BLaER1 treated with 17β-estradiol and CSF1 and Interleukin-3, amounts not matched to agents 10 nM and 100 nM (cell line): ENCODE data around the gene TRUB2.

ENCODE experiments used
- H3K27ac ChIP-seq, 11 experiments: shearing (Covaris generic); formaldehyde crosslinking; 2 replicates each; pipeline ENCODE4 v1.8.1; 2022
- H3K27me3 ChIP-seq, 11 experiments: shearing (Covaris generic); formaldehyde crosslinking; 2 replicates each; pipeline ENCODE4 v1.8.1; 2022
- H3K36me3 ChIP-seq, 11 experiments: shearing (Covaris generic); formaldehyde crosslinking; 2 replicates each; pipeline ENCODE4 v1.8.1; 2022
- H3K4me1 ChIP-seq, 10 experiments: shearing (Covaris generic); formaldehyde crosslinking; 2 replicates each; pipeline ENCODE4 v1.8.1; 2022
- H3K4me2 ChIP-seq, 11 experiments: shearing (Covaris generic); formaldehyde crosslinking; 2 replicates each; pipeline ENCODE4 v1.8.1; 2022
- H3K4me3 ChIP-seq, 10 experiments: shearing (Covaris generic); formaldehyde crosslinking; 2 replicates each; pipeline ENCODE4 v1.8.1; 2022
- H3K9ac ChIP-seq, 11 experiments: shearing (Covaris generic); formaldehyde crosslinking; 2 replicates each; pipeline ENCODE4 v1.8.1; 2022
- H3K9me3 ChIP-seq, 11 experiments: shearing (Covaris generic); formaldehyde crosslinking; replicated peaks in 1 of 11; 2 replicates each; pipeline ENCODE4 v1.8.1; 2022
- H4K20me1 ChIP-seq, 11 experiments: shearing (Covaris generic); formaldehyde crosslinking; 2 replicates each; pipeline ENCODE4 v1.8.1; 2022
- Cebpa-rat ChIP-seq, 11 experiments: shearing (Covaris generic); IDR thresholded peaks; 2 replicates each; pipeline ENCODE4 v1.8.1; 2022

Gene TRUB2

DNA sequence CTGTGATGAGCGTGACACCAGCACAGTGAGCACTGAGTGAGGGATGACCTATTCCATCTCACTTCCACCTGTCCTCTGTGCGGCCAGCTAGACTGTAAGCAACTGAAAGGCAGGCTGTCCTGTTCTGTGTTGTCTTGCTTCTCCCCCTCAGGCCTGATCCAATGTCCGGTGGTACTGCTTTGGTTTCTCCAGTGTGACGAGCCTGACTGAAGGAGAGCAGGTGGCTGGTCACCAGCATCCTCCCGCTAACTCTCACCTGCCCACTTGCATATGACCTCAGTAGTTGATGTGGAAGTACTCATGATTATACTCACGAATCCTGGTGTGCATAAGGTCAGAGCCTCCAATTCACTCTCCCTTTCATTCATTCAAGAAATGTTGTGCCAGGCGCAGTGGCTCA is 15.7 kb upstream of the TRUB2 start:
- peaks cover 4 to 38% (median 18%) of the 10 kb centered on the region in 11 experiments; a peak in 20 of 22 replicates for H3K36me3 ChIP-seq
- H3K9ac ChIP-seq: no peak overlapping the region
- TF ChIP-seq Cebpa-rat (IDR thresholded peaks at IDR 0.05): no peak
- no peak overlapping the region for H3K27ac ChIP-seq
- no peaks in the 10 kb centered on the region for H3K27me3 ChIP-seq
- no peak overlapping the region for H3K4me3 ChIP-seq
- H4K20me1 ChIP-seq: peaks cover 0 to 23% (median 8%) of the 10 kb centered on the region in 11 experiments; a peak in 10 of 22 replicates
- peaks cover 5 to 27% (median 23%) of the 10 kb centered on the region in 10 experiments; a peak in 17 of 20 replicates for H3K4me1 ChIP-seq
- no peaks in the 10 kb centered on the region for H3K9me3 ChIP-seq
- H3K4me2 ChIP-seq: no peak overlapping the region

DNA sequence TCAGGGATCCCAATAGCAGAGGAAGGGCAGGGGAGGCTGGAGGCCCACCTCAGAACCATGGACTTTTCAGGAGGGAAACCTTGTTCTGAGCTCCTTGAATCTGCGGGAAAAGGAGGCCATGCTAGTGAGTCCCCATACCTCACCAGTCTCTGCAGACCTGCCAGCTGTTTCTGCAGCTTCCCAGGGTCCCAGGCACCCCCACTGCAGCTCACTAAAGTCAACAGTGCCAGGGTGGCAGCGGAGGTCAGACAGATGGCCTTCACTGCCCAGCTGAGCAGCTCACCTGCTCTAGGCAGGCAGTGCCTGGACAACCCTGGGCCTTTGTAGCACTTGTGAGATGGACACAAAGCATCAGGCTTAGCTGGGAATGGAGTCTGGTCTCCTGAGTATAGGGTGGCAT is 13.7 kb upstream of the TRUB2 start:
- TF ChIP-seq Cebpa-rat (IDR thresholded peaks at IDR 0.05): no peak
- no peak overlapping the region for H3K27ac ChIP-seq
- peaks cover 0 to 49% (median 17%) of the 10 kb centered on the region in 11 experiments; a peak in 14 of 22 replicates for H3K36me3 ChIP-seq
- H4K20me1 ChIP-seq: peaks cover 0 to 11% (median 0%) of the 10 kb centered on the region in 11 experiments; a peak in 3 of 22 replicates
- no peak overlapping the region for H3K4me3 ChIP-seq
- H3K9me3 ChIP-seq: no peaks in the 10 kb centered on the region
- no peak overlapping the region for H3K9ac ChIP-seq
- H3K4me2 ChIP-seq: no peak overlapping the region
- no peaks in the 10 kb centered on the region for H3K27me3 ChIP-seq
- peaks cover 0 to 33% (median 26%) of the 10 kb centered on the region in 10 experiments; a peak in 17 of 20 replicates for H3K4me1 ChIP-seq

DNA sequence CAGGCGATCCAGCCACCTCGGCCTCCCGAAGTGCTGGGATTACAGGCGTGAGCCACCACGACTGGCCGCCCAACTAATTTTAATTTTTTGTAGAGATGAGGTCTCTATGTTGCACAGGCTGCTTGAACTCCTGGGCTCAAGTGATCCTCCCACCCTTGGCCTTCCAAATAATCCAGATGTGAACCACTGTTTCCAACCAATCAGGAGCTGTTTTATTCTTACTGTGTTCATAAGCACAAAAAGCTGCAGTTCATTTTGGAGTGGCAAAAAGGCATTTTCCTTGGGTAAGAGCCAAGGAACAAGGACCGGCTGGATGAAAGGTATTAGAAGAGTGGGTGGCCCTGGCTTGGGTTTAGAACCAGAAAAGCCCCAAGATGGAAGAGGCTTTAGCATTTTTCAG is 12.9 kb upstream of the TRUB2 start:
- Histone ChIP-seq H3K27me3 (no peaks in the 10 kb centered on the region), H3K4me3 (no peak overlapping the region), H3K36me3 (peaks cover 0 to 57% (median 17%) of the 10 kb centered on the region in 11 experiments; a peak in 14 of 22 replicates), H3K9ac (no peak overlapping the region), H4K20me1 (peaks cover 0 to 11% (median 0%) of the 10 kb centered on the region in 11 experiments; a peak in 2 of 22 replicates), H3K4me1 (peaks cover 0 to 30% (median 24%) of the 10 kb centered on the region in 10 experiments; a peak in 17 of 20 replicates), H3K9me3 (no peaks in the 10 kb centered on the region), H3K27ac (no peak overlapping the region), H3K4me2 (no peak overlapping the region)
- no peak for TF ChIP-seq Cebpa-rat (IDR thresholded peaks at IDR 0.05)

DNA sequence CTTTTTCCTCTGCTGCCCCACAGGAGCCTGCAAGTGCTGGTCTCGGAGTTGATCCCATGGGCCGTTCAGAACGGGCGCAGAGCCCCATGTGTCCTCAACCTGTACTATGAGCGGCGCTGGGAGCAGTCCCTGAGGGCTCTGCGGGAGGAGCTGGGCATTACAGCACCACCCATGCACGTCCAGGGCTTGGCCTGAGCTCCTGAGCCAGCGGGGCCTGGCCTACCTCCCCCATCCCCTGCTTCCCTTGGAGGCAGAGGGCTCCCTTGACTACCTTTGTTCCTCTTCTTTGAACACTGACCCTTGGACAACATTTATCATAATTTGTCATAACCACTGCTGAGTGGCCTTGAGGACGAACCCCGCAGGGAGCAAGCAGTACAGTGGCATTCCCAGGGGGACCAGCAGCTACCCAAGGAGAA is 11.2 kb upstream of the TRUB2 start:
- Histone ChIP-seq H4K20me1 (peaks cover 0 to 15% (median 3%) of the 10 kb centered on the region in 11 experiments; a peak in 4 of 22 replicates), H3K4me2 (peak overlapping the region in 9 of 11 experiments; percentile 30 to 92 (median 77); a peak in 17 of 22 replicates), H3K36me3 (peaks cover 0 to 74% (median 26%) of the 10 kb centered on the region in 11 experiments; a peak in 15 of 22 replicates), H3K4me3 (0 out of 20 replicates have a peak overlapping the region, but pooled peaks of 1 of the 10 experiments have one; percentile 8), H3K9me3 (no peaks in the 10 kb centered on the region), H3K4me1 (peaks cover 0 to 34% (median 27%) of the 10 kb centered on the region in 10 experiments; a peak in 17 of 20 replicates), H3K9ac (peak overlapping the region in 10 of 11 experiments; percentile 3 to 67 (median 34); a peak in 13 of 22 replicates), H3K27me3 (no peaks in the 10 kb centered on the region), H3K27ac (peak overlapping the region in 8 of 11 experiments; percentile 7 to 56 (median 39); a peak in 13 of 22 replicates)
- no peak for TF ChIP-seq Cebpa-rat (IDR thresholded peaks at IDR 0.05)

DNA sequence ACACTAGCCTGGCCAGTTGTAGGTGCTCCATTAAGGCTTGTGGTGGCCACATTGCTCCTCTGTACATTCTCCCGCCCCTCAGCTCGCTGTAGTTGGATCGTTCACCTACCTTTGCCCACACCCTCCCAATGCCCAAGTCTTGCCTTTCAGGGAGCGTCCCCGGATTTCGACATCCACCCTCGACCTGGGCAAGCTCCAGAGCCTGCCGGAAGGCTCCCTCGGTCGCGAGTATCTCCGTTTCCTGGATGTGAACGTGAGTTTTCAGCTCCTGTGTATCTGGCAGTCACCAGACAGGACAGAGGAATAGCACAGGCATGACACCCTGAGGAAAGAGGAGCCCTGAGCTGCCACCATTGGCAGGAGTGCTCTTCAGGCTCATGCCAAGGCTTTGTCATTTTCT is 3.4 kb upstream of the TRUB2 start:
- no peak overlapping the region; a peak in 1 of 22 replicates for H3K4me2 ChIP-seq

DNA sequence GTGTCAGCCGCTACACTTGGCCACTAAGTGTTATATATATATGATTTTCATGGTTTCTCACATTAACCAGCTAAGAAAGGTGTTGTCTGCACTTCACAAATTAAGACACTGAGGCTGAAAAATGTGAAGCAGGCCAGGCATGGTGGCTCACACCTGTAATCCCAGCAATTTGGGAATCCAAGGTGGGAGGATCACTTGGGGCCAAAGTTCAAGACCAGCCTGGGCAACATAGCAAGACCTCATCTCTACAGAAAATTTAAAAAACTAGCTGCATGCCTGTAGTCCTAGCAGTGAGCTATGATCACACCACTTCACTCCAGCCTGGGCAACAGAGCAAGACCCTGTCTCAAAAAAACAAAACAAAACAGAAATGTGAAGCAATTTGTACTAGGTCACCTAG is 2.2 kb upstream of the TRUB2 start:
- H3K9ac ChIP-seq: peak overlapping the region in 10 of 11 experiments; percentile 83 to 95 (median 90); a peak in 20 of 22 replicates
- H3K9me3 ChIP-seq: no peaks in the 10 kb centered on the region
- no peaks in the 10 kb centered on the region for H3K27me3 ChIP-seq
- H4K20me1 ChIP-seq: peaks cover 0 to 25% (median 9%) of the 10 kb centered on the region in 11 experiments; a peak in 6 of 22 replicates
- H3K4me2 ChIP-seq: peak overlapping the region; percentile 80 to 98 (median 94)
- H3K27ac ChIP-seq: peak overlapping the region in 10 of 11 experiments; percentile 82 to 96 (median 90); a peak in 16 of 22 replicates
- H3K4me1 ChIP-seq: peaks cover 22 to 45% (median 40%) of the 10 kb centered on the region in 10 experiments
- H3K4me3 ChIP-seq: peak overlapping the region in 7 of 10 experiments; percentile 89 to 97 (median 96); a peak in 10 of 20 replicates
- peaks cover 34 to 74% (median 52%) of the 10 kb centered on the region in 11 experiments for H3K36me3 ChIP-seq
- no peak for TF ChIP-seq Cebpa-rat (IDR thresholded peaks at IDR 0.05)

More for the DNA sequence above, 3.4 kb upstream of the TRUB2 start:
- no peaks in the 10 kb centered on the region for H3K9me3 ChIP-seq
- peak overlapping the region in 6 of 11 experiments; percentile 1 to 95 (median 18); a peak in 4 of 22 replicates for H3K9ac ChIP-seq
- no peaks in the 10 kb centered on the region for H3K27me3 ChIP-seq
- H3K4me3 ChIP-seq: no peak overlapping the region
- peaks cover 33 to 74% (median 49%) of the 10 kb centered on the region in 11 experiments for H3K36me3 ChIP-seq
- TF ChIP-seq Cebpa-rat (IDR thresholded peaks at IDR 0.05): no peak
- H3K4me1 ChIP-seq: peaks cover 22 to 45% (median 40%) of the 10 kb centered on the region in 10 experiments
- H4K20me1 ChIP-seq: peaks cover 0 to 25% (median 9%) of the 10 kb centered on the region in 11 experiments; a peak in 6 of 22 replicates
- 0 out of 22 replicates have a peak overlapping the region, but pooled peaks of 2 of the 11 experiments have one; percentile 2 to 90 for H3K27ac ChIP-seq

DNA sequence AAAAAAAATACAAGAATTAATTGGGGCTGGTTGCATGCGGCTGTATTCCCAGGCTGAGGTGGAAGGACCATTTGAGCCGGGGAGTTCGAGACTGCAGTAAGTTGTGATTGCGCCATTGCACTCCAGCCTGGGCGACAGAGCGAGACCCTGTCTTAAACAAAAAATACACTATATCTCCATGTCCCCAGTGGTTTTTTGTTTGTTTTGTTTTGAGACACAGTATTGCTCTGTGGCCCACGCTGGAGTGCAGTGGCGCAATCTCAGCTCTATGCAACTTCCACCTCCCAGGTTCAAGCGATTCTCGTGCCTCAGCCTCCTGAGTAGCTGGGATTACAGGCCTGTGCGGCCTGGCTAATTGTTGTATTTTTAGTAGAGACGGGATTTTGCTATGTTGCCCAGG is 1.5 kb upstream of the TRUB2 start:
- H3K27me3 ChIP-seq: no peaks in the 10 kb centered on the region
- peaks cover 35 to 74% (median 56%) of the 10 kb centered on the region in 11 experiments for H3K36me3 ChIP-seq
- peak in 7 of 11 experiments; percentile 34 to 89 (median 48); a peak in 10 of 22 replicates for TF ChIP-seq Cebpa-rat (IDR thresholded peaks at IDR 0.05)
- H3K9ac ChIP-seq: peak overlapping the region; percentile 83 to 95 (median 89)
- peak overlapping the region; percentile 80 to 97 (median 93) for H3K4me3 ChIP-seq
- H4K20me1 ChIP-seq: peaks cover 0 to 25% (median 9%) of the 10 kb centered on the region in 11 experiments; a peak in 6 of 22 replicates
- no peaks in the 10 kb centered on the region for H3K9me3 ChIP-seq
- peak overlapping the region; percentile 80 to 98 (median 94) for H3K4me2 ChIP-seq
- peak overlapping the region in 10 of 11 experiments; percentile 82 to 96 (median 90); a peak in 19 of 22 replicates for H3K27ac ChIP-seq
- H3K4me1 ChIP-seq: peaks cover 22 to 45% (median 40%) of the 10 kb centered on the region in 10 experiments

DNA sequence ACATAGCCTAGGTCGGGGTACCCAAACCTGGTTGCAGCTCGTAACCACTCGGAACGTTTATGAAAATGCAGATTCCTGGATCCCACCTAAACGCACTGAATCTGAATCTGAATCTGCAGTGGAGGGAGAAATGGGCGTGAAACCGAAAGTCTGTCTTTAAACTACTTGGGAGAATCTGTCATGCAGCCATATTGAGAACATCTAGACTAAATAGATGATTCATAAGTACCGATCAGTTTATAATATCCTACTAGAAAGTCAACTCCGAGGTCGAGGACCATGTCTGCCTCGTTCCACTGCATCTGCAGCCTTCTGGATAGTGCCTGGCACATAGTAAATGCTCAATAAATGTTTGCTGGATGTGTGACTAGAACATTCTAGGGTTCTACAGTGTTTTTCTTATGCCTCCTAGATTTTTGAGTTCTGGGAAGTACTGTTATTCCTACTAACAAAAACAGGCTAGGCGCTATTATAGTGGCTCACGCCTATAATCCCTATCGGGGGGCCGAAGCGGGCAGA is 1.0 kb upstream of the TRUB2 start:
- H3K36me3 ChIP-seq: peaks cover 38 to 74% (median 61%) of the 10 kb centered on the region in 11 experiments
- peak overlapping the region; percentile 80 to 97 (median 93) for H3K4me3 ChIP-seq
- peak overlapping the region; percentile 80 to 98 (median 94) for H3K4me2 ChIP-seq
- peak overlapping the region; percentile 83 to 95 (median 89) for H3K9ac ChIP-seq
- peak overlapping the region in 10 of 11 experiments; percentile 82 to 96 (median 90); a peak in 20 of 22 replicates for H3K27ac ChIP-seq
- H3K9me3 ChIP-seq: no peaks in the 10 kb centered on the region
- TF ChIP-seq Cebpa-rat (IDR thresholded peaks at IDR 0.05): no peak
- peaks cover 0 to 20% (median 5%) of the 10 kb centered on the region in 11 experiments; a peak in 6 of 22 replicates for H4K20me1 ChIP-seq
- H3K27me3 ChIP-seq: no peaks in the 10 kb centered on the region
- peaks cover 22 to 39% (median 37%) of the 10 kb centered on the region in 10 experiments for H3K4me1 ChIP-seq
